HG03571 (cell line): Measurements from ENCODE around the gene RANBP3L.
"Not testable (repeated sequence)": the region's sequence is repeated elsewhere in the genome, so short reads cannot be mapped to it uniquely, and the experiment has no call there.

Experiments
- ATAC-seq: cut with Tn5 transposase; IDR thresholded peaks from one replicate; pipeline ENCODE4 v1.9.1; 2021; ENCODE audit not compliant: unreplicated experiment

RANBP3L gene

GRCh38 chr5:36301858-36302603 lies at the start of gene RANBP3L:
Gene RANBP3L, minus strand, starts transcription at chr5:36301902. Its CDS starts 486 bp downstream, at chr5:36301416.
- ATAC-seq, result no peak

GRCh38 chr5:36346896-36347690 lies 45.4 kb upstream of the RANBP3L start:
- ATAC-seq, result no peak

GRCh38 chr5:36344899-36345298 lies 43.2 kb upstream of the RANBP3L start:
- no peak for ATAC-seq

- not testable (repeated sequence) for ATAC-seq
These were observed 40.0 kb upstream of the RANBP3L start for GRCh38 chr5:36341720-36342119.

- no peak for ATAC-seq
These were observed 35.9 kb upstream of the RANBP3L start for GRCh38 chr5:36337597-36337996.

- no peak for ATAC-seq
These were observed 32.6 kb upstream of the RANBP3L start for GRCh38 chr5:36334315-36334714.

GRCh38 chr5:36332720-36333119 lies 31.0 kb upstream of the RANBP3L start:
- ATAC-seq, result not testable (repeated sequence)

GRCh38 chr5:36325196-36325595 lies 23.5 kb upstream of the RANBP3L start:
- ATAC-seq, result no peak

GRCh38 chr5:36323926-36324781 lies 22.5 kb upstream of the RANBP3L start:
- no peak for ATAC-seq

GRCh38 chr5:36312953-36313672 lies 11.4 kb upstream of the RANBP3L start:
- no peak for ATAC-seq

GRCh38 chr5:36311956-36312355 lies 10.3 kb upstream of the RANBP3L start:
- ATAC-seq, result no peak

GRCh38 chr5:36310138-36310537 lies 8.4 kb upstream of the RANBP3L start:
- no peak for ATAC-seq

- ATAC-seq, result peak; percentile 70
These were observed 4.0 kb upstream of the RANBP3L start for GRCh38 chr5:36305571-36306326.

GRCh38 chr5:36304095-36304805 lies 2.5 kb upstream of the RANBP3L start:
- no peak for ATAC-seq

GRCh38 chr5:36300927-36301540 lies 668 bp downstream of the RANBP3L start:
- no peak for ATAC-seq

GRCh38 chr5:36300191-36300926 lies 1.3 kb downstream of the RANBP3L start:
- no peak for ATAC-seq

- no peak for ATAC-seq
These were observed 3.1 kb downstream of the RANBP3L start for GRCh38 chr5:36298552-36298951.

- ATAC-seq, result no peak
These were observed 4.0 kb downstream of the RANBP3L start for GRCh38 chr5:36297653-36298052.
